H1 (cell line): ENCODE results near the gene C16orf89. TPM values are rescaled to one million over a fixed set of nuclear protein-coding genes. Genes with fewer than 3 reads are reported as not detected.

Experiments
- CTCF ChIA-PET: fragments of 300-600 bp; sonication (Branson Sonifier 250); formaldehyde crosslinking; loops from one replicate; lab custom pipeline; 2021; ENCODE audit not compliant: partially characterized antibody; lab: Charles Lee
- POLR2A ChIA-PET: fragments of 300-600 bp; sonication (Branson Sonifier 250); formaldehyde crosslinking; loops from one replicate; lab custom pipeline; 2021; ENCODE audit warnings: inconsistent platforms; ENCODE audit not compliant: partially characterized antibody; lab: Charles Lee
- DNase-seq, 2 experiments: peaks; one replicate each; pipeline versions ENCODE4 v3.0.0 to v3.0.0-alpha.2; 2010 to 2022; ENCODE audit warnings: low spot score in 2 of 2, low read depth in 1 of 2, mixed read lengths in 1 of 2
- FAIRE-seq: peaks from 2 replicates; lab custom pipeline; 2011; peaks lifted over from hg19 to GRCh38; lab: Jason Lieb, UNC
- H2AFZ ChIP-seq: 2 replicates; pipeline ENCODE4 v1.8.1; 2012; ENCODE audit warnings: low read length, inconsistent platforms
- H2AK5ac ChIP-seq: 2 replicates; pipeline ENCODE4 v1.6.1; 2013; ENCODE audit warnings: low read depth, low read length
- H2BK120ac ChIP-seq: replicated peaks from 2 replicates; pipeline ENCODE3; 2013; ENCODE audit warnings: low read depth, low read length, inconsistent platforms
- H2BK12ac ChIP-seq: 2 replicates; pipeline ENCODE4 v1.6.1; 2013; ENCODE audit warnings: low read depth, low read length
- H2BK15ac ChIP-seq: 2 replicates; pipeline ENCODE4 v1.6.1; 2013; ENCODE audit warnings: low read length
- H2BK20ac ChIP-seq: 2 replicates; pipeline ENCODE4 v1.6.1; 2013; ENCODE audit warnings: low read length
- H2BK5ac ChIP-seq: 2 replicates; pipeline ENCODE4 v1.6.1; 2013; ENCODE audit warnings: low read depth, low read length
- H3K14ac ChIP-seq: 2 replicates; pipeline ENCODE4 v1.6.1; 2013; ENCODE audit warnings: inconsistent platforms; ENCODE audit not compliant: insufficient read length
- H3K18ac ChIP-seq: 2 replicates; pipeline ENCODE4 v1.6.1; 2013; ENCODE audit warnings: low read length; ENCODE audit errors: extremely low read depth
- H3K23ac ChIP-seq: 2 replicates; pipeline ENCODE4 v1.6.1; 2013; ENCODE audit warnings: inconsistent platforms; ENCODE audit not compliant: insufficient read length
- H3K23me2 ChIP-seq: 2 replicates; pipeline ENCODE4 v1.6.1; 2013; ENCODE audit warnings: low read depth, low read length
- H3K27ac ChIP-seq: 2 replicates; pipeline ENCODE4 v1.6.1; 2011; ENCODE audit warnings: low read depth, low read length, inconsistent platforms
- H3K27me3 ChIP-seq, 4 experiments: replicated peaks in 1 of 4; 1 replicate in 1 of 4; 2 replicates in 3 of 4; pipeline versions ENCODE4 v1.6.1 to v1.8.1; 2011 to 2013; ENCODE audit warnings: low read length in 3 of 4, mild to moderate bottlenecking in 3 of 4, inconsistent platforms in 2 of 4, mixed read lengths in 2 of 4, moderate library complexity in 1 of 4; ENCODE audit not compliant: control insufficient read depth in 3 of 4, insufficient read depth in 3 of 4; ENCODE audit errors: extremely low read depth in 1 of 4
- H3K36me3 ChIP-seq, 4 experiments: 2 replicates each; pipeline versions ENCODE4 v1.6.1 to v1.8.1; 2011 to 2013; ENCODE audit warnings: mild to moderate bottlenecking in 4 of 4, low read length in 3 of 4, moderate library complexity in 2 of 4, control low read depth in 1 of 4, inconsistent platforms in 1 of 4; ENCODE audit not compliant: insufficient read depth in 4 of 4, control insufficient read depth in 2 of 4
- H3K4ac ChIP-seq: replicated peaks from 2 replicates; pipeline ENCODE3; 2013; ENCODE audit warnings: low read length, low read depth, mixed read lengths, inconsistent platforms; ENCODE audit not compliant: insufficient read length
- H3K4me1 ChIP-seq, 4 experiments: replicated peaks in 1 of 4; 1 replicate in 1 of 4; 2 replicates in 3 of 4; pipeline versions ENCODE4 v1.6.1 to v1.8.1; 2011 to 2013; ENCODE audit warnings: low read length in 3 of 4, inconsistent platforms in 2 of 4, mixed read lengths in 1 of 4; ENCODE audit not compliant: insufficient read depth in 4 of 4, control insufficient read depth in 3 of 4
- H3K4me2 ChIP-seq, 2 experiments: 2 replicates each; pipeline versions ENCODE4 v1.6.1 to v1.8.1; 2011 to 2013; ENCODE audit warnings: low read depth in 2 of 2, low read length in 2 of 2, control low read depth in 1 of 2, inconsistent platforms in 1 of 2, mild to moderate bottlenecking in 1 of 2; ENCODE audit not compliant: insufficient read depth in 1 of 2
- H3K4me3 ChIP-seq, 4 experiments: fragments of 200-600, 300-600 bp in 1 of 4; sonication (generic), shearing (Covaris generic), sonication (Bioruptor Twin) in 1 of 4; 2 replicates each; pipeline versions ENCODE4 v1.5.1 to v1.8.1; 2011 to 2016; ENCODE audit warnings: low read length in 4 of 4, low read depth in 3 of 4, control low read depth in 2 of 4, inconsistent platforms in 2 of 4, mild to moderate bottlenecking in 2 of 4, mixed read lengths in 1 of 4, moderate library complexity in 1 of 4; ENCODE audit not compliant: insufficient read depth in 2 of 4; ENCODE audit errors: extremely low read depth in 1 of 4
- H3K56ac ChIP-seq: replicated peaks from 2 replicates; pipeline ENCODE3; 2013; ENCODE audit warnings: low read depth, mild to moderate bottlenecking, mixed read lengths, low read length, inconsistent platforms; ENCODE audit not compliant: insufficient read length
- H3K79me1 ChIP-seq: 2 replicates; pipeline ENCODE4 v1.6.1; 2013; ENCODE audit warnings: low read depth, low read length, control low read depth
- H3K79me2 ChIP-seq, 2 experiments: 2 replicates each; pipeline versions ENCODE4 v1.6.1 to v1.8.1; 2012 to 2013; ENCODE audit warnings: low read length in 2 of 2, mild to moderate bottlenecking in 2 of 2, inconsistent platforms in 1 of 2; ENCODE audit not compliant: insufficient read depth in 2 of 2, control insufficient read depth in 1 of 2
- H3K9ac ChIP-seq, 4 experiments: replicated peaks in 1 of 4; 1 replicate in 1 of 4; 2 replicates in 3 of 4; pipeline versions ENCODE4 v1.6.1 to v1.8.1; 2011 to 2013; ENCODE audit warnings: low read depth in 3 of 4, low read length in 3 of 4, control low read depth in 2 of 4, mild to moderate bottlenecking in 2 of 4, moderate library complexity in 2 of 4, inconsistent platforms in 1 of 4; ENCODE audit errors: extremely low read depth in 1 of 4
- H3K9me3 ChIP-seq, 2 experiments: 2 replicates each; pipeline versions ENCODE4 v1.6.1 to v1.8.1; 2012 to 2013; ENCODE audit warnings: mild to moderate bottlenecking in 2 of 2, moderate library complexity in 2 of 2, control low read depth in 1 of 2, inconsistent platforms in 1 of 2, low read depth in 1 of 2, low read length in 1 of 2, mixed read lengths in 1 of 2; ENCODE audit not compliant: insufficient read depth in 2 of 2
- H4K20me1 ChIP-seq, 2 experiments: replicated peaks in 1 of 2; 2 replicates each; pipeline versions ENCODE3 to v1.8.1; 2011 to 2013; ENCODE audit warnings: inconsistent platforms in 2 of 2, low read length in 2 of 2, mild to moderate bottlenecking in 1 of 2; ENCODE audit not compliant: insufficient read depth in 2 of 2, control insufficient read depth in 1 of 2
- H4K5ac ChIP-seq: 2 replicates; pipeline ENCODE4 v1.6.1; 2013; ENCODE audit warnings: low read length, low read depth, mixed read lengths, inconsistent platforms; ENCODE audit not compliant: insufficient read length
- H4K8ac ChIP-seq: 2 replicates; pipeline ENCODE4 v1.8.0; 2013; ENCODE audit warnings: mild to moderate bottlenecking, moderate library complexity, low read length, inconsistent platforms; ENCODE audit not compliant: insufficient read depth; ENCODE audit errors: extremely low read depth
- H4K91ac ChIP-seq: replicated peaks from 2 replicates; pipeline ENCODE3; 2013; ENCODE audit warnings: low read length, mixed read lengths, inconsistent platforms; ENCODE audit not compliant: insufficient read length
- BCL11A ChIP-seq, 2 experiments: IDR thresholded peaks; one replicate each; pipeline ENCODE4 v1.6.1; 2011; ENCODE audit warnings: low read depth in 2 of 2, low read length in 2 of 2, mild to moderate bottlenecking in 2 of 2
- CHD1 ChIP-seq: IDR thresholded peaks from 2 replicates; pipeline ENCODE4 v1.6.1; 2012; ENCODE audit warnings: low read depth, low read length, improper control_type of control experiment
- EGR1 ChIP-seq: IDR thresholded peaks from 2 replicates; pipeline ENCODE4 v1.6.1; 2011; ENCODE audit warnings: low read depth, low read length, borderline replicate concordance
- GTF2F1 ChIP-seq: IDR thresholded peaks from 2 replicates; pipeline ENCODE4 v1.6.1; 2012; ENCODE audit warnings: low read depth, low read length, improper control_type of control experiment, borderline replicate concordance
- HDAC6 ChIP-seq: IDR thresholded peaks from one replicate; pipeline ENCODE4 v1.7.1; 2012; ENCODE audit warnings: low read depth, mild to moderate bottlenecking, inconsistent platforms, low read length, moderate library complexity
- KDM4A ChIP-seq: IDR thresholded peaks from one replicate; pipeline ENCODE4 v1.7.1; 2012; ENCODE audit warnings: low read depth, mild to moderate bottlenecking, moderate library complexity, low read length, inconsistent platforms; ENCODE audit not compliant: severe bottlenecking
- NRF1 ChIP-seq: IDR thresholded peaks from 2 replicates; pipeline ENCODE4 v1.6.1; 2011; ENCODE audit warnings: mild to moderate bottlenecking, low read depth, low read length, improper control_type of control experiment
- POLR2A ChIP-seq, 2 experiments: IDR thresholded peaks; 1 replicate in 1 of 2; 2 replicates in 1 of 2; pipeline ENCODE4 v1.6.1; 2011; ENCODE audit warnings: low read depth in 2 of 2, low read length in 2 of 2, mild to moderate bottlenecking in 2 of 2; ENCODE audit errors: control extremely low read depth in 1 of 2
- POU5F1 ChIP-seq: IDR thresholded peaks from 2 replicates; pipeline ENCODE4 v1.6.1; 2011; ENCODE audit warnings: low read depth, mild to moderate bottlenecking, low read length, moderate library complexity
- SRF ChIP-seq: IDR thresholded peaks from 2 replicates; pipeline ENCODE4 v1.6.1; 2011; ENCODE audit warnings: mild to moderate bottlenecking, low read depth, low read length, moderate library complexity
- TAF7 ChIP-seq: optimal IDR thresholded peaks from 2 replicates; pipeline ENCODE3; 2011; ENCODE audit warnings: low read depth, mild to moderate bottlenecking, inconsistent platforms, low read length, moderate library complexity, borderline replicate concordance
- USF2 ChIP-seq: IDR thresholded peaks from 2 replicates; pipeline ENCODE4 v1.6.1; 2011; ENCODE audit warnings: low read length, improper control_type of control experiment
- WGBS, 2 experiments: shearing (Covaris generic) in 1 of 2; methylation state at CpG; one replicate each; pipeline versions ENCODE4 v1.1.6 to v1.1.7; 2013 to 2015; ENCODE audit warnings: low lambda C conversion rate in 2 of 2, mixed read lengths in 2 of 2, inconsistent platforms in 1 of 2, low coverage in 1 of 2, missing lambda C conversion rate in 1 of 2; ENCODE audit not compliant: insufficient replicate concordance in 2 of 2, insufficient coverage in 1 of 2, insufficient read length in 1 of 2; ENCODE audit errors: extremely low coverage in 1 of 2, missing lambda C conversion rate in 1 of 2; 5-methylcytosine and 5-hydroxymethylcytosine counted together
- polyA plus RNA-seq, 7 experiments: library from polyadenylated mRNA; depleted of rRNA in 3 of 7; stranded (reverse) in 5 of 7; unstranded in 2 of 7; fragments of >200 nt in 5 of 7; fragments of 200-250 nt in 2 of 7; gene quantifications; 1 replicate in 5 of 7; 2 replicates in 1 of 7; 4 replicates in 1 of 7; pipeline versions ENCODE4 v1.2.1 to v1.2.3, GENCODE V29; 2011 to 2013; ENCODE audit warnings: missing spikeins in 2 of 7, mixed read lengths in 2 of 7
- total RNA-seq: library from RNA; stranded (reverse); fragmentation: NEBNext Ultra II Directional; extraction: Animal tissue kit (Norgen Biotek cat#: 25700); gene quantifications from 2 replicates; pipeline ENCODE4 v1.2.1, GENCODE V29; 2021

Gene C16orf89
- total and polyA plus RNA-seq, 2 of the 8 experiments (the other 6 are each of a cell fraction or from before 2014, with no cell fraction given): 6.7 to 9.9 TPM

GRCh38 chr16:5073279-5073629 is 7.5 kb upstream of the C16orf89 start:
- FAIRE-seq: no peak
- Histone ChIP-seq H4K91ac (no peak overlapping the region), H3K4me3 (no peak overlapping the region), H3K27me3 (0 out of 7 replicates have a peak, but pooled peaks cover 0 to 3% (median 0%) of the 10 kb centered on the region in 4 experiments), H3K4me1 (peaks cover 0 to 6% (median 5%) of the 10 kb centered on the region in 4 experiments; a peak in 5 of 7 replicates), H3K23ac (no peak overlapping the region), H3K4me2 (no peak overlapping the region; a peak in 1 of 4 replicates), H3K79me2 (peaks cover 7 to 22% of the 10 kb centered on the region in 2 experiments), H2BK15ac (no peak overlapping the region), H3K56ac (no peak overlapping the region), H3K18ac (no peak overlapping the region), H3K4ac (no peak overlapping the region), H3K23me2 (peaks cover 6% of the 10 kb centered on the region), H3K9ac (no peak overlapping the region), H3K36me3 (peaks cover 0 to 27% (median 12%) of the 10 kb centered on the region in 4 experiments; a peak in 7 of 8 replicates), H3K27ac (no peak overlapping the region), H3K9me3 (no peaks in the 10 kb centered on the region), H4K8ac (no peak overlapping the region), H3K14ac (no peak overlapping the region), H2AK5ac (no peak overlapping the region), H2BK120ac (no peak overlapping the region), H2BK20ac (no peak overlapping the region), H2BK5ac (no peak overlapping the region), H2AFZ (no peak overlapping the region), H4K20me1 (peaks cover 0 to 1% of the 10 kb centered on the region in 2 experiments), H3K79me1 (peaks cover 4% of the 10 kb centered on the region; the same call in 1 of the 2 replicates), H2BK12ac (no peak overlapping the region), H4K5ac (no peak overlapping the region)
- 82% methylated on average over 2 of the region's 2 CpGs; no CpG with 5 or more reads in 1 of the 2 experiments for WGBS, 2 experiments
- CTCF ChIA-PET: interaction anchor here (0.6 to 27.9 kb wide), 5 partner anchors 9 to 20 kb away, joined by 3 to 625 read pairs (median 4); partner anchors contain the start of gene C16orf89
- POLR2A ChIA-PET: interaction anchor here (0.6 to 2.7 kb wide), 6 partner anchors 11 to 667 kb away, joined by 3 to 17 read pairs (median 3); no protein-coding TSS in a partner anchor
- no peak for DNase-seq
- TF ChIP-seq CHD1 (no peak), POU5F1 (no peak), BCL11A (IDR thresholded peaks at IDR 0.05; ENCODE audit: low read depth in 2 of 2, low read length in 2 of 2) (no peak), HDAC6 (no peak), NRF1 (no peak), EGR1 (no peak), POLR2A (IDR thresholded peaks at IDR 0.05; ENCODE audit: control extremely low read depth in 1 of 2, low read depth in 2 of 2, low read length in 2 of 2) (no peak), SRF (no peak), GTF2F1 (no peak), KDM4A (no peak), USF2 (no peak), TAF7 (no peak)
